ENCODE measurements around the gene FBXW4.

DNA sequence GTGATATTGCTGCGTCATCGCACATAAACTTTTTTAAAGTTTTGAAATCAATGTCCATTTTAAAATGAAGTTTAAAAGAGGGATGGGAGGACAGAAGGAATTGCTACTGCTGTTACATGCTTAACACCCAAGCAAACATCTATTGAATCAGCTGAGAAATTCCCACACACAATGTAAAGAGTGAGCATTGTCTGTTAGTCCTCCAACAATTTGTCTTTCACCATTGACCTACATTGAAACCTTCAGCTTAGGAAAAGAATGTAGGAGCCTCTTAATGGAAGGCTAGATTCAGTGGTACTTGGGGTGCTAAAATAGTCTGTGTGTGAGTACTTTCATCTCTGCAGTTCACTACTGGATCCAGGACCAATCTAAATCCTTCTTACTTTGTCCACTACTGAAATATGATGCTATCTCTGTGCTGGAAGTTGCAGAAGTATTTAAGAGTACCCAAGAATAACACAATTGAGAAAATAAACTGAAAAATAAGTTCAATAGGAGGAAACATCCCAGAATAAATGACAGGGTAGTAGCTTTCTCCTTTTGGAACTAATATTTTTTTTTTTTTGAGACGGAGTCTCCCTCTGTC lies 23.8 kb upstream of the FBXW4 start:
- TF ChIP-seq, protein P1, sequence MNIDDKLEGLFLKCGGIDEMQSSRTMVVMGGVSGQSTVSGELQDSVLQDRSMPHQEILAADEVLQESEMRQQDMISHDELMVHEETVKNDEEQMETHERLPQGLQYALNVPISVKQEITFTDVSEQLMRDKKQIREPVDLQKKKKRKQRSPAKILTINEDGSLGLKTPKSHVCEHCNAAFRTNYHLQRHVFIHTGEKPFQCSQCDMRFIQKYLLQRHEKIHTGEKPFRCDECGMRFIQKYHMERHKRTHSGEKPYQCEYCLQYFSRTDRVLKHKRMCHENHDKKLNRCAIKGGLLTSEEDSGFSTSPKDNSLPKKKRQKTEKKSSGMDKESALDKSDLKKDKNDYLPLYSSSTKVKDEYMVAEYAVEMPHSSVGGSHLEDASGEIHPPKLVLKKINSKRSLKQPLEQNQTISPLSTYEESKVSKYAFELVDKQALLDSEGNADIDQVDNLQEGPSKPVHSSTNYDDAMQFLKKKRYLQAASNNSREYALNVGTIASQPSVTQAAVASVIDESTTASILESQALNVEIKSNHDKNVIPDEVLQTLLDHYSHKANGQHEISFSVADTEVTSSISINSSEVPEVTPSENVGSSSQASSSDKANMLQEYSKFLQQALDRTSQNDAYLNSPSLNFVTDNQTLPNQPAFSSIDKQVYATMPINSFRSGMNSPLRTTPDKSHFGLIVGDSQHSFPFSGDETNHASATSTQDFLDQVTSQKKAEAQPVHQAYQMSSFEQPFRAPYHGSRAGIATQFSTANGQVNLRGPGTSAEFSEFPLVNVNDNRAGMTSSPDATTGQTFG (tag by site-specific recombination; IDR thresholded peaks at IDR 0.05; ENCODE audit: borderline replicate concordance), result no peak
- TF ChIP-seq, protein P2, sequence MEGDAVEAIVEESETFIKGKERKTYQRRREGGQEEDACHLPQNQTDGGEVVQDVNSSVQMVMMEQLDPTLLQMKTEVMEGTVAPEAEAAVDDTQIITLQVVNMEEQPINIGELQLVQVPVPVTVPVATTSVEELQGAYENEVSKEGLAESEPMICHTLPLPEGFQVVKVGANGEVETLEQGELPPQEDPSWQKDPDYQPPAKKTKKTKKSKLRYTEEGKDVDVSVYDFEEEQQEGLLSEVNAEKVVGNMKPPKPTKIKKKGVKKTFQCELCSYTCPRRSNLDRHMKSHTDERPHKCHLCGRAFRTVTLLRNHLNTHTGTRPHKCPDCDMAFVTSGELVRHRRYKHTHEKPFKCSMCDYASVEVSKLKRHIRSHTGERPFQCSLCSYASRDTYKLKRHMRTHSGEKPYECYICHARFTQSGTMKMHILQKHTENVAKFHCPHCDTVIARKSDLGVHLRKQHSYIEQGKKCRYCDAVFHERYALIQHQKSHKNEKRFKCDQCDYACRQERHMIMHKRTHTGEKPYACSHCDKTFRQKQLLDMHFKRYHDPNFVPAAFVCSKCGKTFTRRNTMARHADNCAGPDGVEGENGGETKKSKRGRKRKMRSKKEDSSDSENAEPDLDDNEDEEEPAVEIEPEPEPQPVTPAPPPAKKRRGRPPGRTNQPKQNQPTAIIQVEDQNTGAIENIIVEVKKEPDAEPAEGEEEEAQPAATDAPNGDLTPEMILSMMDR (tag by site-specific recombination; IDR thresholded peaks at IDR 0.05), result no peak
- TF ChIP-seq ZNF24 (tag by site-specific recombination; IDR thresholded peaks at IDR 0.05), result no peak
- TF ChIP-seq, protein P3, sequence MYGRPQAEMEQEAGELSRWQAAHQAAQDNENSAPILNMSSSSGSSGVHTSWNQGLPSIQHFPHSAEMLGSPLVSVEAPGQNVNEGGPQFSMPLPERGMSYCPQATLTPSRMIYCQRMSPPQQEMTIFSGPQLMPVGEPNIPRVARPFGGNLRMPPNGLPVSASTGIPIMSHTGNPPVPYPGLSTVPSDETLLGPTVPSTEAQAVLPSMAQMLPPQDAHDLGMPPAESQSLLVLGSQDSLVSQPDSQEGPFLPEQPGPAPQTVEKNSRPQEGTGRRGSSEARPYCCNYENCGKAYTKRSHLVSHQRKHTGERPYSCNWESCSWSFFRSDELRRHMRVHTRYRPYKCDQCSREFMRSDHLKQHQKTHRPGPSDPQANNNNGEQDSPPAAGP (tag by site-specific recombination; IDR thresholded peaks at IDR 0.05), result no peak
- TF ChIP-seq, protein P4, sequence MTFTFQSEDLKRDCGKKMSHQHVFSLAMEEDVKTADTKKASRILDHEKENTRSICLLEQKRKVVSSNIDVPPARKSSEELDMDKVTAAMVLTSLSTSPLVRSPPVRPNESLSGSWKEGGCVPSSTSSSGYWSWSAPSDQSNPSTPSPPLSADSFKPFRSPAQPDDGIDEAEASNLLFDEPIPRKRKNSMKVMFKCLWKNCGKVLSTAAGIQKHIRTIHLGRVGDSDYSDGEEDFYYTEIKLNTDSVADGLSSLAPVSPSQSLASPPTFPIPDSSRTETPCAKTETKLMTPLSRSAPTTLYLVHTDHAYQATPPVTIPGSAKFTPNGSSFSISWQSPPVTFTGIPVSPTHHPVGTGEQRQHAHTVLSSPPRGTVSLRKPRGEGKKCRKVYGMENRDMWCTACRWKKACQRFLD (tag by site-specific recombination; IDR thresholded peaks at IDR 0.05), result no peak
- TF ChIP-seq ZNF274 (IDR thresholded peaks at IDR 0.05; ENCODE audit: low read length), result no peak
- TF ChIP-seq ZNF274 (tag by site-specific recombination; IDR thresholded peaks at IDR 0.05; ENCODE audit: borderline replicate concordance), result no peak
- no peak for TF ChIP-seq ZNF571 (tag by site-specific recombination; IDR thresholded peaks at IDR 0.05)
- no peak for TF ChIP-seq YY1 (tag by site-specific recombination; IDR thresholded peaks at IDR 0.05)
